Smooth muscle cell (in vitro differentiated cells): Measurements from ENCODE around the gene OOSP4B. TPM values are rescaled to one million over a fixed set of nuclear protein-coding genes. Genes with fewer than 3 reads are reported as not detected.

Experiments used
- polyA plus RNA-seq: library from polyadenylated mRNA; unstranded; fragments of >200 nt; fragmentation: Nextera tagmentation; extraction: Ambion mirVana; gene quantifications from 2 replicates; pipeline ENCODE4 v1.2.1, GENCODE V29; 2016
- total RNA-seq: library from RNA; depleted of rRNA; stranded (reverse); fragments of >200 nt; gene quantifications from 2 replicates; pipeline ENCODE4 v1.2.3, GENCODE V29; 2014

The OOSP4B gene
- total and polyA plus RNA-seq, 2 experiments from 2014 or later: not detected

Other genes with a start within 250 kb of the OOSP4B start
- gene MRPL16, start 206.4 kb upstream of the OOSP4B start, total RNA-seq: 23.7 and 32.9 TPM in 2 replicates
- gene MRPL16, start 206.4 kb upstream of the OOSP4B start, polyA plus RNA-seq: 45.7 and 48.9 TPM in 2 replicates
- not detected in 2 replicates for gene CBLIF, start 171.7 kb upstream of the OOSP4B start, total RNA-seq
- gene CBLIF, start 171.7 kb upstream of the OOSP4B start, polyA plus RNA-seq: not detected in 2 replicates
- gene TCN1, start 150.7 kb upstream of the OOSP4B start, total RNA-seq: 4.3 and 11.1 TPM in 2 replicates
- not detected in 2 replicates for gene TCN1, start 150.7 kb upstream of the OOSP4B start, polyA plus RNA-seq
- gene OOSP3, start 138.4 kb upstream of the OOSP4B start, total RNA-seq: not detected in 2 replicates
- not detected in 2 replicates for gene OOSP3, start 138.4 kb upstream of the OOSP4B start, polyA plus RNA-seq
- gene OOSP1, start 78.7 kb upstream of the OOSP4B start, total RNA-seq: not detected in 2 replicates
- gene OOSP1, start 78.7 kb upstream of the OOSP4B start, polyA plus RNA-seq: not detected in 2 replicates
- gene OOSP4A, start 53.1 kb upstream of the OOSP4B start, total RNA-seq: not detected in 2 replicates
- gene OOSP4A, start 53.1 kb upstream of the OOSP4B start, polyA plus RNA-seq: not detected in 2 replicates
- gene OOSP2, start 23.2 kb downstream of the OOSP4B start, total RNA-seq: not detected in 2 replicates
- gene OOSP2, start 23.2 kb downstream of the OOSP4B start, polyA plus RNA-seq: not detected in 2 replicates
- gene MS4A3, start 39.5 kb downstream of the OOSP4B start, total RNA-seq: not detected in 2 replicates
- gene MS4A3, start 39.5 kb downstream of the OOSP4B start, polyA plus RNA-seq: not detected in 2 replicates
- not detected in 2 replicates for gene MS4A2, start 71.5 kb downstream of the OOSP4B start, total RNA-seq
- not detected in 2 replicates for gene MS4A2, start 71.5 kb downstream of the OOSP4B start, polyA plus RNA-seq
- not detected in 2 replicates for gene MS4A6A, start 165.9 kb downstream of the OOSP4B start, total RNA-seq
- not detected in 2 replicates for gene MS4A6A, start 165.9 kb downstream of the OOSP4B start, polyA plus RNA-seq
- gene MS4A4E, start 226.0 kb downstream of the OOSP4B start, total RNA-seq: not detected in 2 replicates
- gene MS4A4E, start 226.0 kb downstream of the OOSP4B start, polyA plus RNA-seq: 0.26 TPM in 1 of 2 replicates, not detected in the other